GM19452 (cell line): ENCODE measurements around the gene PAIP2B.

Experiments used
- ATAC-seq: cut with Tn5 transposase; IDR thresholded peaks from one replicate; pipeline ENCODE4 v1.9.1; 2021; ENCODE audit not compliant: unreplicated experiment

The PAIP2B gene

GRCh38 chr2:71154798-71155197 is 72.1 kb downstream of the PAIP2B start:
- ATAC-seq: no peak

- ATAC-seq: no peak
Measured at GRCh38 chr2:71154279-71154678, 72.6 kb downstream of the PAIP2B start.

GRCh38 chr2:71153585-71154224 is 73.2 kb downstream of the PAIP2B start:
- no peak for ATAC-seq

- ATAC-seq: no peak
Measured at GRCh38 chr2:71151620-71152019, 75.3 kb downstream of the PAIP2B start.

GRCh38 chr2:71150082-71150816 is 76.7 kb downstream of the PAIP2B start:
- no peak for ATAC-seq

GRCh38 chr2:71148506-71149063 is 78.3 kb downstream of the PAIP2B start:
- no peak for ATAC-seq

- no peak for ATAC-seq
Measured at GRCh38 chr2:71143782-71144181, 83.1 kb downstream of the PAIP2B start.

- ATAC-seq: no peak
Measured at GRCh38 chr2:71136174-71136573, 90.7 kb downstream of the PAIP2B start.

GRCh38 chr2:71133603-71134002 is 93.3 kb downstream of the PAIP2B start:
- no peak for ATAC-seq
